Common myeloid progenitor, CD34-positive (primary cell): Measurements from ENCODE around the gene IQGAP2.

ENCODE experiments used
- CTCF ChIA-PET: fragments of 350-600 bp; sonication (Branson Sonifier 250); formaldehyde crosslinking; loops from one replicate; lab custom pipeline; 2021; ENCODE audit warnings: antibody characterized with exemption; lab: Charles Lee
- POLR2A ChIA-PET: fragments of 350-600 bp; sonication (Branson Sonifier 250); formaldehyde crosslinking; loops from one replicate; lab custom pipeline; 2021; ENCODE audit warnings: antibody characterized with exemption; lab: Charles Lee
- DNase-seq, 3 donors: peaks; one replicate each; pipeline versions ENCODE4 v3.0.0 to v3.0.0-alpha.2; 2013
- H3K27ac ChIP-seq, 2 experiments: 1 replicate in 1 of 2; 2 replicates in 1 of 2; pipeline ENCODE4 v1.7.0; 2013; ENCODE audit warnings: inconsistent platforms in 2 of 2, low read length in 2 of 2, mild to moderate bottlenecking in 2 of 2, low read depth in 1 of 2, moderate library complexity in 1 of 2; ENCODE audit not compliant: severe bottlenecking in 2 of 2, insufficient read depth in 1 of 2, poor library complexity in 1 of 2
- H3K27me3 ChIP-seq, 5 experiments: replicated peaks in 2 of 5; 1 replicate in 3 of 5; 2 replicates in 2 of 5; pipeline versions ENCODE4 v1.6.1 to v1.7.0; 2013; ENCODE audit warnings: low read length in 4 of 5, mild to moderate bottlenecking in 2 of 5, moderate library complexity in 2 of 5, inconsistent platforms in 1 of 5; ENCODE audit not compliant: insufficient read depth in 5 of 5, control insufficient read depth in 4 of 5
- H3K36me3 ChIP-seq, 4 experiments: 1 replicate in 2 of 4; 2 replicates in 2 of 4; pipeline versions ENCODE4 v1.6.1 to v1.7.0; 2013; ENCODE audit warnings: low read length in 3 of 4, control low read depth in 1 of 4, mild to moderate bottlenecking in 1 of 4; ENCODE audit not compliant: control insufficient read depth in 4 of 4, insufficient read depth in 4 of 4
- H3K4me1 ChIP-seq, 4 experiments: 1 replicate in 3 of 4; 2 replicates in 1 of 4; pipeline versions ENCODE4 v1.6.1 to v1.7.1; 2013; ENCODE audit warnings: low read length in 3 of 4, mild to moderate bottlenecking in 3 of 4, control low read depth in 1 of 4, inconsistent platforms in 1 of 4, moderate library complexity in 1 of 4; ENCODE audit not compliant: control insufficient read depth in 4 of 4, insufficient read depth in 4 of 4; ENCODE audit errors: control extremely low read depth in 1 of 4
- H3K4me3 ChIP-seq, 7 experiments: 1 replicate in 4 of 7; 2 replicates in 3 of 7; pipeline versions ENCODE4 v1.5.1 to v1.7.0; 2013; ENCODE audit warnings: mild to moderate bottlenecking in 7 of 7, low read length in 6 of 7, moderate library complexity in 6 of 7, inconsistent platforms in 2 of 7, low read depth in 2 of 7, control low read depth in 1 of 7; ENCODE audit not compliant: insufficient read depth in 4 of 7, control insufficient read depth in 1 of 7; ENCODE audit errors: extremely low read depth in 1 of 7
- H3K9me3 ChIP-seq, 5 experiments: 1 replicate in 4 of 5; 2 replicates in 1 of 5; pipeline versions ENCODE4 v1.6.1 to v1.7.1; 2013; ENCODE audit warnings: low read length in 4 of 5, mild to moderate bottlenecking in 2 of 5, inconsistent platforms in 1 of 5, low read depth in 1 of 5, moderate library complexity in 1 of 5; ENCODE audit not compliant: control insufficient read depth in 4 of 5, insufficient read depth in 2 of 5; ENCODE audit errors: control extremely low read depth in 1 of 5
- WGBS: methylation state at CpG from one replicate; pipeline ENCODE4 v1.1.5; 2013; ENCODE audit not compliant: insufficient coverage; 5-methylcytosine and 5-hydroxymethylcytosine counted together

IQGAP2 gene

DNA sequence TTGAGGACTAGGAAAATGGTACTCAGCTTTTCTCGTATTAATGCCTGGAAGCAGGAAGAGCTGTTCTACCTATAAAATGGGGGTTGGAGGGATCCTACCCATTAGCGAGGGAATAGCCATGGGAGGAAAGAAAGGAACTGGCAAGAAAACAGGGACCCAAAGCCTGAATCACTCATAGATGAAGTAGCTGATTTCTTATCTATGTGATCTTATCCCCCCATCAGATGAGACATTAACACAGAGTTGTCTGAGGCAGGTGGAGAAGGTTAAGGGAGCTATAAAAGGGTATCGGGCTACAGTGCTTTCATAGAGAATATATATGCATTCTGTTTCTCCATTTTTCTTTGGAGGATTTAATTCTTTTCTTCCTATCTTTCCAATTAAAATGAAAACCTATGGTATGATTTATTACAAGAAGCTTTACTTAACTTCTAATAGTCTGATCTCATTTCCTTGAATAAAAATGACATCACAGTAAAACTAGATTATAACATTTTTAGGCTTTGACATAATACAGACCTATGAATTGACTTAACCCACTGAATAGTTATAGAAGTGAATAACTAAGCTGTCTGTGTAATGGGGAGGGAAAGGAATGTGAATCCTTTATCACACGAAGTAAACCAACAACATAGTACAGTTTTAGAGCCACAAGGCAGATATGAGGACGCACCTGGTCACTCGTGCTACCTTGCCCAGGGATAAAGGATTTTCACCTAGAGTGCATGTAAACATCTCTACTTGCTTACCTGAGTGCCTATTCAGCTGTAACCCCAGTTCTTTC is 39.0 kb downstream of the IQGAP2 start:
- no peak overlapping the region for H3K27ac ChIP-seq
- no peaks in the 10 kb centered on the region for H3K27me3 ChIP-seq
- peaks cover 0 to 8% (median 4%) of the 10 kb centered on the region in 5 experiments for H3K9me3 ChIP-seq
- CTCF ChIA-PET, result interaction anchor here (0.7 to 2.2 kb wide), 9 partner anchors 8 to 113 kb away, joined by 3 to 8 read pairs (median 3); partner anchors contain the start of gene IQGAP2
- no peak for DNase-seq
- no peak overlapping the region for H3K4me3 ChIP-seq
- peaks cover 6 to 25% (median 16%) of the 10 kb centered on the region in 4 experiments for H3K36me3 ChIP-seq
- POLR2A ChIA-PET, result interaction anchor here (0.8 kb wide), 1 partner anchor 18 kb away, joined by 4 read pairs; no protein-coding TSS in a partner anchor
- WGBS, result 91% methylated on average over 4 of the region's 6 CpGs
- H3K4me1 ChIP-seq, result peaks cover 5 to 54% (median 31%) of the 10 kb centered on the region in 4 experiments

DNA sequence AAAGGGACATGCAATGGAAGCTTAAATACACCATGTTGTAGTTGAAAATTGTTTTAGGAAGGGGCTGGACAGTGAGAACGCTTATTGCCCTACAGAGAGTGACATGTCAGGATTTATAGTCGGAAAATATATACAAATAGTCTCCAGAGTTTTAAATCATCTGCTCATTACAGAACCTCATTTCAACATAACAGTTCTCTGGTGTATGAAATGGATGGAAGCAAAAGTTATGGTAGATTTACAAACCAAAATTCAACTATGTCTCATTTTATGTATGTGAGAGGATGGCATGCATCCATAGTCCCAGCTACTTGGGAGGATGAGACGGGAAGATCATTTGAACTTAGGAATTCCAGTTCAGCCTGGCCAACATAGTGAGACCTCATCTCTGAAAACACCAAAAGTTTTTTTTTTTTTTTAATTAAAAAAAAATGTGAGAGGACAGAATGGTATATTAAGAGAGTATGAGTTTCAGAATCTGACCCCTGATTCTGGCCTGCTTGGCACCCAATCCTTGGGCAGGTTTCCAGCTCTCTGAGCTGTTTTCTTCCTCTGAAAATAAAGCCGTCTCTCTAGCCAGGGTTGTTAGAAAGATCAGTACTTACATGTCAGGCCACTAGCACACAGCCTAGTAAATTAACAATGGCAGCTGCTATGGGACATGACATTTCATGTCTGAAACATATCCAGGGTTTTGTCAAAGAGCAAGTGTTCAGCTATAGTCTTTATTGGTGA is 40.1 kb downstream of the IQGAP2 start:
- peaks cover 6 to 29% (median 25%) of the 10 kb centered on the region in 4 experiments for H3K36me3 ChIP-seq
- no peaks in the 10 kb centered on the region for H3K27me3 ChIP-seq
- peaks cover 0 to 6% (median 4%) of the 10 kb centered on the region in 5 experiments for H3K9me3 ChIP-seq
- H3K27ac ChIP-seq, result peak overlapping the region in 1 of 2 experiments; percentile 50
- peak in 1 of 3 donors; percentile 40 for DNase-seq
- ChIA-PET POLR2A (interaction anchor here (0.8 kb wide), 1 partner anchor 19 kb away, joined by 4 read pairs; no protein-coding TSS in a partner anchor), CTCF (interaction anchor here (1.0 to 2.2 kb wide), 7 partner anchors 10 to 112 kb away, joined by 3 to 8 read pairs (median 4); partner anchors contain the start of gene IQGAP2)
- no peak overlapping the region for H3K4me3 ChIP-seq
- peaks cover 5 to 63% (median 35%) of the 10 kb centered on the region in 4 experiments for H3K4me1 ChIP-seq
- WGBS, result no CpG with 5 or more reads among the region's 4 CpGs

- Histone ChIP-seq H3K4me3 (no peak overlapping the region), H3K36me3 (peaks cover 7 to 44% (median 26%) of the 10 kb centered on the region in 4 experiments), H3K27me3 (no peaks in the 10 kb centered on the region), H3K27ac (no peak overlapping the region), H3K4me1 (peaks cover 10 to 81% (median 51%) of the 10 kb centered on the region in 4 experiments), H3K9me3 (peaks cover 0 to 1% (median 0%) of the 10 kb centered on the region in 5 experiments)
- 100% methylated on average over 3 of the region's 4 CpGs for WGBS
- DNase-seq, result no peak
- POLR2A ChIA-PET, result interaction anchor here (0.7 kb wide), 1 partner anchor 13 kb away, joined by 5 read pairs; no protein-coding TSS in a partner anchor
- CTCF ChIA-PET, result interaction anchor here (0.7 kb wide), 1 partner anchor 15 kb away, joined by 4 read pairs; no protein-coding TSS in a partner anchor
Measured at GRCh38 chr5:76445063-76445462, 42.0 kb downstream of the IQGAP2 start.

DNA sequence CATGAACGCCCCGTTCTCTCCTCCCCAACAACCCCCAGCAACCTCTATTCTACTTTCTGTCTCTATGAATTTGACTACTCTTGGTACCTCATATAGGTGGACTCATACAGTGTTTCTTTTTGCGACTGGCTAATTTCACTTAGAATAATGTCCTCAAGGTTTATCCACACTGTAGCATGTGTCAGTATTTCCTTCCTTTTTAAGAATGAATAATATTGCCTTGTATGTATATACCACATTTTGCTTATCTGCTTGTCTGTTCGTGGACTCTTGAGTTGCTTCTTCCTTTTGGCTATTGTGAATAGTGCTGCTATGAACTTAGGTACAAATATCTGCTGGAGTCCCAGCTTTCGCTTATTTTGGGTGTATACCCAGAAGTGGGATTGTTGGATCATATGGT is 42.7 kb downstream of the IQGAP2 start:
- ChIA-PET POLR2A (interaction anchor here (0.7 kb wide), 1 partner anchor 14 kb away, joined by 5 read pairs; no protein-coding TSS in a partner anchor), CTCF (interaction anchor here (0.7 to 1.0 kb wide), 2 partner anchors 15 to 40 kb away, joined by 3 to 4 read pairs; no protein-coding TSS in a partner anchor)
- Histone ChIP-seq H3K27me3 (no peaks in the 10 kb centered on the region), H3K4me3 (peak overlapping the region in 1 of 7 experiments; percentile 31), H3K36me3 (peaks cover 5 to 44% (median 26%) of the 10 kb centered on the region in 4 experiments), H3K9me3 (no peaks in the 10 kb centered on the region), H3K4me1 (peaks cover 10 to 85% (median 58%) of the 10 kb centered on the region in 4 experiments), H3K27ac (peak overlapping the region in 1 of 2 experiments; percentile 28)
- 94% methylated on average over 2 of the region's 5 CpGs for WGBS
- peak; percentile 22 to 74 (median 57) for DNase-seq

- 50% methylated on average over 6 of the region's 6 CpGs for WGBS
- ChIA-PET CTCF (interaction anchor here (0.8 to 2.4 kb wide), 4 partner anchors 13 to 136 kb away, joined by 3 to 9 read pairs (median 6); no protein-coding TSS in a partner anchor), POLR2A (interaction anchor here (0.5 to 0.6 kb wide), 2 partner anchors 30 to 42 kb away, joined by 3 read pairs; no protein-coding TSS in a partner anchor)
- peaks cover 5 to 35% (median 20%) of the 10 kb centered on the region in 4 experiments for H3K36me3 ChIP-seq
- peak overlapping the region in 2 of 7 experiments; percentile 27 to 41 for H3K4me3 ChIP-seq
- no peak overlapping the region for H3K27ac ChIP-seq
- no peak for DNase-seq
- no peaks in the 10 kb centered on the region for H3K27me3 ChIP-seq
- no peaks in the 10 kb centered on the region for H3K9me3 ChIP-seq
- H3K4me1 ChIP-seq, result peaks cover 12 to 82% (median 64%) of the 10 kb centered on the region in 4 experiments
Measured at GRCh38 chr5:76446776-76447175, 43.7 kb downstream of the IQGAP2 start.

DNA sequence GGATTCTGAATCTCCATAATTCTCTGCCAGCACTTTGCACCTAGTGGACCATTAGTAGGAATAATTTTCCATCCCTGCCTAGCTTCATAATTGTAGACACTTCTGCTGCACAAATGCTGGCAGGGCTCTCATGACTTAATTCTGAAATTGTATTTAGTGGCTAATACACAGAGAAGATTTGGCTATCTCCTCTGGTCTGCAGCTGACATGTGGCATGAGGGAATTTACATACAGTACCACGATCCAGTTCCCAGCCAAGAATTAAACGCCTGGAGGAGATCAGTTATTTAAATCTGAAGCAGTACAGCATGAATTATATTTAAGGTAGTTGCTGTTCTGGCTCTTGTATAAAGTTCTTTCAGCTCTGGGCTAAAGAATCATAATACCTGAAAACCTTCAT is 46.5 kb downstream of the IQGAP2 start:
- Histone ChIP-seq H3K4me1 (peaks cover 12 to 65% (median 58%) of the 10 kb centered on the region in 4 experiments), H3K9me3 (no peaks in the 10 kb centered on the region), H3K27me3 (no peaks in the 10 kb centered on the region), H3K4me3 (peak overlapping the region in 2 of 7 experiments; percentile 2 to 35), H3K27ac (no peak overlapping the region), H3K36me3 (peaks cover 5 to 37% (median 19%) of the 10 kb centered on the region in 4 experiments)
- ChIA-PET POLR2A (no interaction called here), CTCF (interaction anchor here (0.8 to 2.4 kb wide), 10 partner anchors 8 to 134 kb away, joined by 3 to 8 read pairs (median 4); partner anchors contain the start of gene IQGAP2)
- DNase-seq, result no peak
- WGBS, result 25% methylated on average over 2 of the region's 2 CpGs
